Kidney capillary endothelial cell (primary cell): ENCODE data around the gene SLC6A8.
"Not testable (repeated sequence)": the region's sequence is repeated elsewhere in the genome, so short reads cannot be mapped to it uniquely, and the experiment has no call there.

Source experiments
- DNase-seq: peaks from one replicate; pipeline ENCODE4 v3.0.0-alpha.2; 2018; ENCODE audit warnings: low spot score

Gene SLC6A8

GRCh38 chrX:153693216-153694086, 5.7 kb downstream of the SLC6A8 start:
- DNase-seq: no peak

DNA sequence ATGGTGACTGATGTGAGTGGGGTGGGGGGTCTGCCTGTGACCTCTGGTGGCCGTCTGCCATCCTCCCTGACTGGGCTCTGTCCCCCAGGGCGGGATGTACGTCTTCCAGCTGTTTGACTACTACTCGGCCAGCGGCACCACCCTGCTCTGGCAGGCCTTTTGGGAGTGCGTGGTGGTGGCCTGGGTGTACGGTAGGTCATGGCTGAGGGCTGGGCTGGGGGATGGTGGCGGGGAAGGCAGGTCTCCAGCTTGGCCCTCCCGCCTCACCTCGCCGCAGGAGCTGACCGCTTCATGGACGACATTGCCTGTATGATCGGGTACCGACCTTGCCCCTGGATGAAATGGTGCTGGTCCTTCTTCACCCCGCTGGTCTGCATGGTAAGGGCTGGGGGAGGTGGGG, 6.5 kb downstream of the SLC6A8 start:
- not testable (repeated sequence) for DNase-seq

DNA sequence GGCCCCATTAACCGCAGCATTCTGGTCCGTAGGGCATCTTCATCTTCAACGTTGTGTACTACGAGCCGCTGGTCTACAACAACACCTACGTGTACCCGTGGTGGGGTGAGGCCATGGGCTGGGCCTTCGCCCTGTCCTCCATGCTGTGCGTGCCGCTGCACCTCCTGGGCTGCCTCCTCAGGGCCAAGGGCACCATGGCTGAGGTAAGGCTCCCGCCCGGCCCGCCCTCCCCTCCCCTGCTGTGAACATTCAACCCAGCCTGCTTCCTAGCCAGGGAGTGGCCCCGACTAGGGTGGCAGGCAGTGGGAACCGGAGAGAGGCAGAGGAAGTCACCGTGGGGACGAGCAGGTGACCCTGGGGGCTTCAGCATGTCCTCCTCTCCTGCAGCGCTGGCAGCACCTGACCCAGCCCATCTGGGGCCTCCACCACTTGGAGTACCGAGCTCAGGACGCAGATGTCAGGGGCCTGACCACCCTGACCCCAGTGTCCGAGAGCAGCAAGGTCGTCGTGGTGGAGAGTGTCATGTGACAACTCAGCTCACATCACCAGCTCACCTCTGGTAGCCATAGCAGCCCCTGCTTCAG, 7.1 kb downstream of the SLC6A8 start:
- DNase-seq: no peak

- no peak for DNase-seq
Observed at GRCh38 chrX:153696100-153696499, 8.4 kb downstream of the SLC6A8 start.

DNA sequence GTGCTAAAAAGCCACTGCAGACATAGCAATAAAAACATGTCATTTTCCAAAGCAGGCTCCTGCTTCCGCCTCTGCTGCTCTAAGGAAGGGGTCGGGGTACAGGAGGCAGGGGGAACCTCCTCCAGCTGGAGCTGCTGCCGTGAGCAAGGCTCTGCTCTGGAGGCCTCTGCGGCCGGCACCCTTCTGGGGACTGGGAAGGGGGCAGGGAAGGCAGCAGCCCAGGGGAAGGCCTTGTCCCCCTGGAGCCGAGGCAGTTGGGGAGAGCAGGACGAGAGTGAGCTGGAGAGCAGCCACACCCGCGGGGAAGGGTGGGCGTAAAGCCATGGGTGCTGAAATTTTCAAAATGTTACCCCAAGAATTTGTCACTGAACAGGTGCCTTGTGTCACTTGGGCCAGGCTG, 8.8 kb downstream of the SLC6A8 start:
- DNase-seq: not testable (repeated sequence)

DNA sequence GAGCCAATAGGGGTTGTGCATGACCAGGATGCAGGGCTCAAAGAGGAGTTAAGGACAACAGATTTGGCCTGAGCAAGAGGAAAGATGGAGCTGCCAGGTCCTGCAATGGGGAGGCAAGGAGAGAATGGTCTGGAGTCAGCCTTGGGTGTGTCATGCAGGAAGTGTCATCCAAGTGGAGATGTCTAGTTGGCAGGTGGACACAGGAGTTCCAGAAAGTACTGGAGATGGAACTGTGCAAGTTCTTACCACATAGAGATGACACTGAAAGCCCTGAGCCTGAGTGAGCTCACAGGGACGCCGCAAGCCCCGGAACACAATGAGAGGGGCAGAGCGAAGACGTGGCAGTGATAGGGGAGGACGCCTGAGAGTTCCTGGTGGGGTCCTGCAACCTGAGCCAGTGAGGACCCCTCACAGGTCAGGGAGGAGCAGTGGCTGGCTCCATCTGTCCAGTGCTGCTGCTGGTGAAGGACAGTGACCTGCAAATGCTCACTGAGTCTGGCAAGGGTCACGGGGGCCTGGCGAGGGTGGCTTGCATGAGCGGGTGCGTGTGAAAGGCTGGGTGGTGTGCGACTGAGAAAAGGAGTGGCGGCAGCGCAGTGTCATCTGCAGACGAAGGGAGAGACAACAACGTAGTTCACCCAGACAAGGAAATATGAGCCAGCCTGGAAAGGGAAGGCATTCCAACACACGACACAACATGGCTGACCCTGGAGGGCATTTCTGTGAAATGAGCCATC, 9.4 kb downstream of the SLC6A8 start:
- DNase-seq: not testable (repeated sequence)

- DNase-seq: no peak
Observed at GRCh38 chrX:153697924-153698865, 10.5 kb downstream of the SLC6A8 start.

DNA sequence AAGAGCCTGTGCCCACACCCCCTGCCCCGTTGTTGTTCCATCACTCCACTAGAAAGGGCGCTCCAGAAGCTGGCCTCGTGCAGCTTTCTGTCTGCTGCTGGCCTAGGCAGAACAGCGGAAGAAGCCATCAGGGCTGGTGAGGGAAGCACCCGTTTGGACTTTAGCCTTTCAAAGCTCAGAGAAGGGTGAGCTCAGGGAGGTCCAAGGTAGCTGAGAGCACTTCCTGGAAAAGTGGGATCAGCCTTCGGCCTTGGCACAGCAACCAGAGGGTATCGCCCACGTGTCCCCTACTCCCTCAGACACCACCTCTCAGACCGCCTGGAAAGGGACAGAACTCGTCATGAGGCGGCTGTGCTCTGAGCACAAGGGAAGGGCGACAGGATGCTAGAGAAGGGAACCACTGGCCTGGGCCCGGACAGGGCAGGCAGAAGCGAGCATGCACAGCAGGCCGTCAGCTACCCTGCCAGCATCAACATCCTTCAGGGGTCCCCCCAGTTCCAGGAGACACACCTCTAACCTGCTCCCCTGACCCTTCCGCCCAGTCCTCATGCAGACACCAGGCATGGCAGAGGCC, 11.6 kb downstream of the SLC6A8 start:
- DNase-seq: not testable (repeated sequence)

DNA sequence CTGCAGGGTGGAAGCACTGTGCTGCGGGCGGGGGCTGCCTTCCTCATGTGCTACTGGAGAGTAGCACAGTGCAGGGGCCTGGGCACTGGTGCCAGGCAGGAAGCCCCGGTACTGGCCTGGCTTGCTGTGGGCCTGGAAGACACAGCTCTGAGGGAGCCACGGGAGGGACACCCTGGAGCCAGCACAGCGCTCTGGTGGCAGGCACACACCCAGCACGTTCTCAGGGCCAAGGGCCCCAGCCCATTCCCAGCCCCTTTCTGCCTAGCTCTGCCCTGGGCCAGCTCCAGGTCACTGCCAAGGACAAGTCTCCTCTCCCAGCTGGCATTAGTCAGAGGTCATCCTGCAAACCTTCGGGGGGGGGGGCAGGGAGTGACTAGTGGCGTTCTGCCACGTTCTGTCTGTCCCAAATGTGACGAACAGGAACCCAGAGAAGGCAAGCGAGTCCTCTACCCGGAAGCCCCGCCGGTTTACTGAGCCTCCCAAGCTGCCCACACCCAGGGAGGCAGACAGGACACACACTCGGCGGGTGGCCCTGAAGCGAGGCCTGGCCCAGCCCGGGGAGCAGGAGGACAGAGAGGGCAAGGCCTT, 12.2 kb downstream of the SLC6A8 start:
- DNase-seq: not testable (repeated sequence)

DNA sequence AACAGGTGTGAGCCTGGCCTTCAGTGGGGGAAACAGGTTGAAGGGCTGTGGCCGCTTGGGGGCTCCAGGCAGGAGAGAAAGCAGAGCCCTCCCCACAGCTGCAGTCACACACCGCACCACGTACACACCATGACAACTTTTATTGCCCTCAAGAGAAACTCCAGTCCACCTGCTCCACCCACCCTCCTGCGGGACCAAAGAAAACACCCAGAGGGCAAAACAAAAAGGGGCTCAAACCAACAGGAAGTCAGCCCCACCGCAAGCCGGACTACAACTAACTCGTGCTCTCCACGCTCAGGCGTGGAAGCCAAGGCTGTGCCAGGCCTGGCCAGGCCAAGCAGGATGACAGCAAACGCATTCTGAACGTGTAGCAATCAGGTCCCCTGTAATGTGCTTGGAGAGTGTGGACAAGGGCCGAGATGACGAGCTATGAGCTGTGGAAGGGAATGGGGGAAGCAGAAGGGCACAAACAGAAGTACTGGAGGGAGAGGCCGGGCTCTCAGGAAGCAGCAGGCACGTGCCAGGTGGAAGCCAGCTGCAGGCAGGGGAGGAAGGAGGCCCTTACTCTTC, 12.7 kb downstream of the SLC6A8 start:
- no peak for DNase-seq

DNA sequence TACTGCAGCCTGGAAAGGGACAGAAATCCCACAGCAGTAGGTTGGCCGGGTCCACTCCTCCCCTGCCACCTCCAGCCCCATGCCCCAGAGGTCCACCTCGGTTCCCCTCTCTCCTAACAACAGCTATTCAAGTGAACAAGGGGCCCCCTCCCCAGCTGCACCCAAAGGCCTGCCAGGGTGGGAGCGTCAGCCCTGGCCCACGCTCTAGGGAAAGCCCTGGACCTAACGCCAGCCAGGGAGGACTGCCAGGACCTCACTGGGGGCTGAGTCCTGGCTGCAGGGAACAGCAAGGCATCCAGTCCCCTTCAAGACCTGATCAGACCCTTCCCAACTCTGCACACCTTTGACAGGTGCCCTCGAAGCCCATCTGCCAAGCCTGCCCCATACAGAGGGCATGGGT, 13.2 kb downstream of the SLC6A8 start:
- DNase-seq: no peak

- DNase-seq: no peak
Observed at GRCh38 chrX:153701706-153702105, 14.0 kb downstream of the SLC6A8 start.

DNA sequence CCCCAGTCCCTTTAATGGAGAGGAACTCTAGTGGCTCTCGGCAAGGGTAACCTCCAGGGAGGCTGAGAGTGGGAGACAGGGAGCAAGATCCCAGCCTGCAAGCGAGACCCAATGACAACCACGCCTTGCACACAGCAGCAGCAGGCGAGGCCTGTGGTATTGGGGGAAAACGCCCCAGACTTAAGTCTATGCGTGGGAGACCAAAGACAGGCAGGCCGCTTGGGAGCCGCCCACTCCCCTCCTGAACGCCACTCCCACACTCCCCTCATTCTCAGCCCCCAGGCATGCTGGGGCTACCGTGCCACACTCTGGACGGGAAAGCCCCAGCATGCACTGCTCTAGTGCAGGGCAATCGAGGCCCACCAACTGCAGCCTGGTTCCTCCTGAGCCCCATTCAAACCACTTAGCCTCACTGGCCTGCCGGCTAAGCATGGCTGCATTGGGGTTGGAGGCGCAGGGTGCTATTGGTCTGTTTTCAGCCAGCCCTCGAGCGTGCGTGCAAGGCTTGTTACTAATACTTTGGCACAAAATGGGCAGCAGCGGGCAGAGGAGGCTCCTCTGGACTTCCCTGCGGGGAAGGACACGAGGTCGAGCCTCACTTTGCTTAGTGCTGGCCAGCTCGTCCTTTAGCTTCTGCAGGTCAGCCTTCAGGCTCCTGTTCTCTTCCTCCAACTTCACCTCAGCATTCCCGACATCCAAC, 14.8 kb downstream of the SLC6A8 start:
- DNase-seq: no peak

- DNase-seq: no peak
Observed at GRCh38 chrX:153703036-153703370, 15.3 kb downstream of the SLC6A8 start.

DNA sequence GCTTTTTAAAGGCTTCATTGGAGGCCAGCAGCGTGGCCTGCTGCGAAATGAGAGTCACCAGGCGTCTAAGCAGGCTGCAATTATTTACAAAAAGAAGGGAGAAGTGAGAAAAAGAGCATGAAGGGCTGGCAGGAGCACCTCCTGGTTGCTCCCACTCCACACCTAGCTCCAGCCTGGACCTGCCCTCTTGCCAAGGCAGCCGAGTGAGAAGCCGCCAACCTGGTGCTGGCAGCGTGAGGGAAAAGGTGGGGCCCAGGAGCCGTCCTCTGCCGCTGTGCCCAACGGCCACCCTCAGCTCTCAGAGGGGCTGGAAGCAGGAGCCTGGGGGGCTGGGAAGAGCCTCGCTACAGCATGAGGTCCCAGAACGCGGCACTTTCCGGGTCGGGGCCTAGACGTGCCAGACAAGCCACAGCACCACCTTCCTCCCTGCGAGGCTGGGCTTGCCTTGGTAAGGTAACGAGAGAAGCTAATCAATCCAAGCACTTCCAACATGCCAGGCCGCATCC, 16.3 kb downstream of the SLC6A8 start:
- DNase-seq: no peak

- not testable (repeated sequence) for DNase-seq
Observed at GRCh38 chrX:153704631-153705402, 17.1 kb downstream of the SLC6A8 start.

GRCh38 chrX:153705403-153706060, 17.8 kb downstream of the SLC6A8 start:
- not testable (repeated sequence) for DNase-seq

DNA sequence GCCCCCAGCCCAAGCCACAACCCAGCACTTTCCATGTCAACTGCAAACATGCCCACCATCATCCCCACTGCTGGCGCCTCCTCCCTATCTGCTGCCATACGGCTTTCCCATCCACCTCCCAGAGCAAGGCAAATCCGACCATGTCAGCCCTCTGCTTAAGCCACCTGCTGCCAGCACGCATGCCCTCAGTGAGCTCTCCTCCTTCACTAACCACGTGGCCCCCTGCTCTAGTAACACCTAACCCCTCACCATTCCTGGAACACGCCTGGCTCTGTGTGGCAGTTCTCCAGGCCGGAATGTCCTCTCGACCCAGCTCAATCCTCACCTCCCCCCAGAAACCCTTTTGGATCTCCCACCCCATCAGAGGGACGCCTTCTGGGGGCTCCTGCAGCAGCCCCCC, 19.1 kb downstream of the SLC6A8 start:
- no peak for DNase-seq

DNA sequence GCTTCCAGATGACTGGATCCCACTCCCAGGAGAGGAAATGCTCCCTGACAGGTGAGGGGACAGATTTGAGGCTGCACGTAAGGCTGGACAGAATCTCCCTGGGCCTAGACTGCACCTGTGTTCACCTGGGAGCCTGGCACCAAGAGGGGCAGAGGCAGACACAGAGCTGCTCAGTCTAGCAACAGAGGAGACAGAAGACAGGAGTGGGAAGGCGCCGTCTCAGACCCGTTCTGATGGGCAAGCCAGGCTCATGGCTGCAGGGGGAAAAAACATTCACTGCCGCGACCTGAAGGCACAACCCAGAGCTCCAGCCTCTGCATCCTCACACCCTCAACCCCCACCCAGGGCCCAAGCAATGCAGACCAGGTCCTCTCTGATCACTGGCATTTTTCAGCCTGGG, 19.7 kb downstream of the SLC6A8 start:
- no peak for DNase-seq
